HUDEP-2 (cell line): ENCODE data around the gene ZNF683.
"Not testable (repeated sequence)": the region's sequence is repeated elsewhere in the genome, so short reads cannot be mapped to it uniquely, and the experiment has no call there.

Source experiments
- DNase-seq, 76 experiments: peaks; one replicate each; lab custom pipeline; 2025; ENCODE audit not compliant: unreplicated experiment in 76 of 76; lab: John Stamatoyannopoulos, UW

ZNF683 gene

GRCh38 chr1:26340047-26340481, 32.5 kb downstream of the ZNF683 start:
- no peak for DNase-seq

- DNase-seq: no peak
Observed at GRCh38 chr1:26338670-26339069, 33.9 kb downstream of the ZNF683 start.

- DNase-seq: no peak
Observed at GRCh38 chr1:26337625-26338024, 34.9 kb downstream of the ZNF683 start.

GRCh38 chr1:26337206-26337535, 35.4 kb downstream of the ZNF683 start:
- DNase-seq: no peak

GRCh38 chr1:26336477-26337205, 35.9 kb downstream of the ZNF683 start:
- DNase-seq: peak in 71 of 76 experiments; percentile 9 to 86 (median 69)

GRCh38 chr1:26335774-26336476, 36.6 kb downstream of the ZNF683 start:
- no peak for DNase-seq

- not testable (repeated sequence) for DNase-seq
Observed at GRCh38 chr1:26333312-26333711, 39.2 kb downstream of the ZNF683 start.

- no peak for DNase-seq
Observed at GRCh38 chr1:26330276-26330675, 42.3 kb downstream of the ZNF683 start.

GRCh38 chr1:26329380-26329779, 43.2 kb downstream of the ZNF683 start:
- not testable (repeated sequence) for DNase-seq

GRCh38 chr1:26328597-26328996, 44.0 kb downstream of the ZNF683 start:
- DNase-seq: no peak

- DNase-seq: no peak
Observed at GRCh38 chr1:26327956-26328362, 44.6 kb downstream of the ZNF683 start.

GRCh38 chr1:26324550-26324949, 48.0 kb downstream of the ZNF683 start:
- no peak for DNase-seq

GRCh38 chr1:26323382-26323781, 49.2 kb downstream of the ZNF683 start:
- DNase-seq: no peak

- DNase-seq: no peak
Observed at GRCh38 chr1:26322042-26322331, 50.6 kb downstream of the ZNF683 start.

GRCh38 chr1:26321315-26322041, 51.1 kb downstream of the ZNF683 start:
- peak in 75 of 76 experiments; percentile 26 to 95 (median 80) for DNase-seq

- DNase-seq: no peak
Observed at GRCh38 chr1:26320896-26321295, 51.7 kb downstream of the ZNF683 start.

GRCh38 chr1:26318338-26319064, 54.0 kb downstream of the ZNF683 start:
- peak in 41 of 76 experiments; percentile 3 to 68 (median 33) for DNase-seq

- peak in 42 of 76 experiments; percentile 2 to 68 (median 35) for DNase-seq
Observed at GRCh38 chr1:26317612-26318337, 54.8 kb downstream of the ZNF683 start, which contains the start of gene CD52. TSS of gene CD52 (plus strand) at chr1:26317958. CDS start at chr1:26318018, 60 bp downstream.

GRCh38 chr1:26317146-26317545, 55.4 kb downstream of the ZNF683 start:
- DNase-seq: no peak
